IPS-11a (cell line): ENCODE data around the gene SERPINA1.

ENCODE experiments used
- H3K4me3 ChIP-seq: one replicate; pipeline ENCODE4 v1.5.1; 2013; ENCODE audit warnings: low read depth, low read length, control low read depth

The SERPINA1 gene

DNA sequence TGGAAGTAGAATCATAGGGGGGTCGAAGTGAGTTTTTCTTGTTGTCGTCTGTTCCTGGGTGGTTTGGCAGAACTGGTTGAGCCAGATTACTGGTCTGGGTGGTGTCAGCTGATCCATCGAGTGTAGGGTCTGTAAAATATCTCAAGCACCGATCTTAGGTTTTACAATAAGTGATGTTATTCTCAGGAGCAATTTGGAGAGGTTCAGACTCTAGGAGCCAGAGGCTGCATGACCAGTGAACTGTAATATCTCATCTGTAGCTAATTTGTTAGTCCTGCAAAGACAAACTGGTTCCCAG lies 9.7 kb upstream of the SERPINA1 start:
- H3K4me3 ChIP-seq: no peak overlapping the region

DNA sequence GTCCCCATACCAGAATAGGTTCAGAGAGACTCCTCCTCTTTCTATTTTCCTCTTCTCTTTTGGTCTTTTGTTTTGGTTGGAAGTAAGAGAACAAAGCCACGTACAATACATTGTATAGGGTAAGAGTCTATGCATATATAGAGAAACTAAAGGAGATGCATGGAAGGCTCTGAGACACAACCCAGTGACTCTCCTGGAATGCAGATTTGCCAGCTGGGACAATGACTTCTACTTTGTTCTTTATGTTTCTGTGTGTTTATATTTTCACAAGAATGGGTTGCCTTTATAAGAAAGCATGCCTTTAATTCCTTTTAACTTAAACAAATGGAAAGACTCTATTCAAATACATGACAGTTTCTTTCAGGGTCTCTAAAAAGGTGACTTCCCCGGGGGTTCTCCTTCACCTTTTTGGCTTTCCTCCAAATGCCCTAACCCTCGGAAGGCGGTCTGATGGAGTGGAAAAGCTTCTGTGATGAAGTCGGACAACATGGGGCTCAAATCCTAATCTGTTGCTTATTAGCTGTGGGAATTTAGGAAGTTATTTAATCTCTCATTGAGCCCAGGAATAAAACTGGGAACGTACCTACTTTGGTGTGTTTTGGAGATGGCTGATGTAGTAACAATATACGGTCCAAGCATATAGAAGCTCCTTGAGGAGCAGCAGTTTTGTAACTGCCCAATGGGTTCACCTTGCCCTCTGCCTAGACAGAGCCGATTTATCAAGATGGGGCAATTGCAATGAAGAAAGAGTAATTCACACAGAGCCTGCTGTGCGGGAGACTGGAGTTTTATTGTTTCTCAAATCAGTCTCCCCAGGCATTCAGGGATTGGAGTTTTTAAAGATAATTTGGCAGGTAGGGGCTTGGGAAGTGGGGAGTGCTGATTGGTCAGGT lies 9.1 kb upstream of the SERPINA1 start:
- no peak overlapping the region for H3K4me3 ChIP-seq

- H3K4me3 ChIP-seq: no peak overlapping the region
Measured at GRCh38 chr14:94396628-94397225, 8.3 kb upstream of the SERPINA1 start.

GRCh38 chr14:94395888-94396574 lies 7.6 kb upstream of the SERPINA1 start:
- no peak overlapping the region for H3K4me3 ChIP-seq

DNA sequence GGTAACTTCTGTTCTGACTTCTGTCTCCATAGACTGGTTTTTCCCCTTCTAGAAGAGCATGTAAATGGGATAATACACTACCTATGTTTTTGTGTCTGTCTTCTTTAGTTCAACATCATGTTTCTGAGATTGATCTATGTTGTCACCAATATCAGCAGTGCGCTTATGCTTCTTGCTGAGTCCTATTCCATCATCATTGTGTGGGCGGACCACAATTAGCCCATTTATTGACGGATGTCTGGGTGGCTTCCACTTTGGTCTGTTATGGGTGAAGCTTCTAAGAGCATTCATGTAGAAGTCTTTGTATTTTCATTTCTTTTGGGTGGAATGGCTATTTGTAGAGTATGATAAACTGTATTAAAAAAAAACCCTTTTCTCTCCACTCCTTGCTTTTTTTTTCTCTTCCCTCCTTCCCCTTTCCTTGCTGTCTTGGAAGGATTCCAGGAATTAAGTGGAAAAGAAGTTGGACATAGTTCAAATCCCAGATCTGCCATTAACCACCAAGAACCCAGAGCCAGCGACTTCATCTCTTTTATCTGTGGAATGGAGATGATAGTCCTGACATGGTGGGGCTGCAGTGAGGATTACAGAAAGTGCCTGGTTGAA lies 7.0 kb upstream of the SERPINA1 start:
- H3K4me3 ChIP-seq: no peak overlapping the region

DNA sequence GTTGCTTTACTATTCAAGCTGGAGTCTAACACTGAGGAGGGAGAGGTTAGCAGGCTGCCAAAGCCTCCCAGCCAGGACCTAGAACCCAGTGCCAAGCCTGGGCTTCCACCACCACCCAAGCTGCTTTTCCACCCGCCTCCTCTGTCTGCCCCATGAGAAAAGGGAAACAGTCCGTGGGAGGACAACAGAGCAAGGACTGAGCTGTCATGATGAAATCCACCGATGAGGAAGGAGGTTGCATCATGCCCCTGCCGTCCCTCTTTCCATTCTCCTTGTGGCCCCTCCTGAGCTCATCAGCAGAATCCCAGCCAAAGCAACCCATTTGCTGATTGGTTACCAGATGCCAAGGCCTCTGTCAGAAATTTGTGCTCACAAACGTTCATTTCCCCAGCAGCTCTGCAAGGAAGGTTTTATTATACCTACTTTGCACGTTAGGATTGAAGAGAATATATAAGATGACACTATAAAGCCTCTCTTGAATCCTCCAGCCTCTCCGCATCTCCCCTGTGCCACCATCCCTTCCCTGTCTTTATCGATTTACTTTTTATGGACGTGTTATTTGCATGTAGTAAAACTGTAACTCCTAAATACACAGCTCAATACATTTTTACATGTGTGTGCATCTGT lies 6.3 kb upstream of the SERPINA1 start:
- no peak overlapping the region for H3K4me3 ChIP-seq

DNA sequence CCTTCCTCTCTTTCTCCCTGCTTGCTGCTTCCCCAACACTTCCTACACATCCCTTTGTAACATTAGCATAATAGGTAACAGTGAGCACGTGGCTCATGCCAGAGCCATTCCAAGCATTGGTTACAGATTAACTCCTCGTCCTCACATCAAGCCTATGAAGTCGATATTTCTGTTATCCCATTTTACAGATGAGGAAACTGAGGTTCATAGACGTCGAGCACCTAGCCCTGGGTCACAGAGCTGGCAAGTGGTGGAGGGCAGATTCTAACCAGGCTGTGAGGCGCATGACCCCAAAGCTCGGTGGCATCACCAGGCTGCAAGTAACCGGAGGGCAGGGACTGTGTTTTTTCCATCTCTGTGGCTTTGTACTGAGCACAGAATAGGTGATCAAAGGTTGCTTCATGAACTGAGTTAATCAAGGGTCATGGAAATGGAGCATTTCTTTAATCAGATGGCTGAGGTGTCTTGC lies 5.7 kb upstream of the SERPINA1 start:
- no peak overlapping the region for H3K4me3 ChIP-seq

DNA sequence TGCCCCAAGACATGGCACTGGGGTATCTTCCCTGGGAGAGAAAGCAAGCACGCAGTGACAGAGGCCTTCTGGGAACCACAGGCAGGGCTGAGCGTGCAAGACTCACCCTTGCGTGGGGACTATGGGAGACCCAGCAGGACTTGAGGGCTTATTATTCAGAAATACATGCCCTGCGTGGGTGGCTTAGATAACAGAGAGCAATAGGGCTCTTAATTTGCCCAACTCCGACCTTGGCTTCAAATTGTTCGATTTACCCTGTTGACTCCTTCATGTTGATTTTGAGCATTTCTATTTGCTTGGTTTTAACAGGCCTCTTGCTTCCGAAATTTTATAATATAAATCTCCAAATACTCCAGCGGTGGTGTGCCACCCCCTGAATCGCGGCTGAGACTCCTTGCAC lies 5.1 kb upstream of the SERPINA1 start:
- H3K4me3 ChIP-seq: no peak overlapping the region

GRCh38 chr14:94392510-94392935 lies 4.1 kb upstream of the SERPINA1 start:
- no peak overlapping the region for H3K4me3 ChIP-seq

DNA sequence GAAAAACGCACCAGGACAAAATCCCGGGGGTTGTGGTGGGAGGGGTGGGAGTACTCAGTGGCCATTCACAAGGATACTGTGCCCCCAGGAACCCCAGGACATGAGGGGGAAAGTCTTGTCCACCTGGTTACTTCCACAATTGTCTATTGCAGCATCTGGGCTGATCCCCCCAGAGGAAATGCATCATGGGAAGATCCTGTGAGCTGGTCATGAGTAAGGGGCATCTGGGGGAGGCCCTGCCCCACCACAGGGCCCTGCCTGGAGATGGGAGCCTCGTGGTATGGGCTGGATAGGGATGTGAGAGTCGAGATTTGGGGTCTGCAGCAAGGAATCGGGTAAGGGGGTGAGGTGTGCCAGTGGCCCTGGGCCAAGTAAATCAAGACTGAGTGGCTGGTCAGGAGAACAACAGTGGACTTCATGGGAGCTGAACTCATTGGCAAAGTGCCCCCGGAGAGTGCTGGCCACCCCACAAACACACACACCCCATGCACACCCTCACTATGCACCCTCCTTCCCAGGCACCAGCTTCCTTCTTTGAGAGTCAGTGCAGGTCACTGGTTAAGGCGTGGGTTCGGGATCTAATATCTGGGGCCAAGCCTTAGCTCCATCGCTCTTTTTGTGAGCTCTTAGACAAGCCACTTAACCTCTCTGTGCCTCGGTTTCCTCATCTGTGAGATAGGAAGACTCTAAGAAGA lies 3.0 kb upstream of the SERPINA1 start:
- H3K4me3 ChIP-seq: no peak overlapping the region

GRCh38 chr14:94390372-94391086 lies 2.1 kb upstream of the SERPINA1 start:
- H3K4me3 ChIP-seq: no peak overlapping the region

- no peak overlapping the region for H3K4me3 ChIP-seq
Measured at GRCh38 chr14:94389731-94390371, 1.4 kb upstream of the SERPINA1 start.

DNA sequence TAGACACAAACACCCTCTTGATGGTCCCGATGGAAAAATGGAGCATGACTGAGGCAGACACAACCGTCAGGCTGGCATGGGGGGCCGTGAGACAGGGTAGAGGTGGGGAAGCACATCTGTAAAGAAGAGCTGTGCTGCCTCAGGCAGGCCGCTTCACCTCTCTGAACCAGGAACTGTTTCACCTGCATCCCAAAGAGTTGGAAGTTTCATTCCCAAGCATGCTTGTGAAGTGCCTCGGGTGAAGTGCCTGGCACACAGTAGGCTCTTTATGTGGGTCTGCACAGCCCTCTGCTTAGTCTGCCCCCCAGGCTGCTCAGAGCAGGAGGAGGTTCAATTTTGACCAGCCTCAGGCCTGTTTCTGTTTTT lies 685 bp upstream of the SERPINA1 start:
- no peak overlapping the region for H3K4me3 ChIP-seq

DNA sequence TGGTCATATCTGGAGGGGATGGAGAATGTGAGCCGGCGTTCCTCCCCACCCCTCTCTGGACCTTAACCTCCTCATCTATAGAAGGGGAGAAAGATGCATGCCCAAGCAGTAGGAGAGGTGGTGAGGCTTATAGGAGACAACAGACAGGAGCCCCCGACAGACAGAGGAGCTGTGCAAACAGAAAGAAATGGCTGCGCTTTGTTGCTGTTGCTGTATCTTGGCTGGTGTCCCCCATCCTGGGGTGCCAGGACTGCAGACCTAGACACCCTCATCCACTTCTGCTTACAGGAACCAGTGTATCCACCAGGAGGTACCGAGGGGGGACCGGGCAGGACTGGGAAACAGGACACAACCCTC lies 397 bp downstream of the SERPINA1 start:
- H3K4me3 ChIP-seq: no peak overlapping the region

DNA sequence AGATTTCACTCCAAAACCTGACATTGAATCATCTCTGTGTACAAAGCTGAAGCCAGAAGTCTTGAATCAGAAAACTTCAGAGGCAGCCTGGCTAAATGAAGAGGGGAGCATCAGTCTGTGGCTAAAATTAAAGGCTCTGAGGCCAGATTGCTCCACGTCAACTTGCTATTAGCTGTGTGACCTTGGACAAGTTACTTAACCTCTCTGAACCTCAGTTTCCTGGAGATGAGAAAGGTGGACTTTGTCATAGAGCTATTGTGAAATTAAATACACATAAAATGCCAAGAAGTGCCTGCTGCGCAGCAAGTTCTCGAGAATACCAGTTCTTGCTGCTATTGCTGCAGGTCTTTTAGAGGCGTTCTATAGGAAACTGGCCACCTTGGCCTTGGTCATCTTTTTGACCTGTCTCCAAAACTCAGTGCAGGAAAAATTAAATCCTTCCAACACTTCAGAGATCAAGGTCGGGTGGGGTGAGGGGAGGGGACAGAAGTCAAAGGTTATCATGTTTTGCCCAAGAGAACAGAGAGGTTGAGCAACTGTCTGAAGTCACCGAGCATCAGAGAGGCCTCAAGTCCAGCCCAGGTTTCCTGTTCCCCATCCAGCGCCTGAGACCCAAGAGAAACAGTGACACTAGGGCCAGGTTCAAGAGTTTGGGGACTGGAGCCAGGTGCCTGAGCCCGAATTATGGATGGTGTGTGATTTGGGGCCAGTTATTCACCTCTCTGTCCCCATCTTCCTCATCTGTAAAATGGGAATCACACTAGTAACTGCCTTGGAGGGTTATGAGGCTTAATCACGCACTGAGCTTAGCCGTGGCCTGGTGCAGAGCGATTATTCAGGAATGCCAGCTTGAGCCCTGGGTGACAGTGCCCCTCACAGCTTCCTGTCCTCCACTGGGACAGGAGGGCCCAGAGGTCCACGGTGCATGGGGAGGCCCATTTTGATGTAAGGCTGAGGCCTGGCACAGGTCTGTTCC lies 1.1 kb downstream of the SERPINA1 start:
- H3K4me3 ChIP-seq: no peak overlapping the region

DNA sequence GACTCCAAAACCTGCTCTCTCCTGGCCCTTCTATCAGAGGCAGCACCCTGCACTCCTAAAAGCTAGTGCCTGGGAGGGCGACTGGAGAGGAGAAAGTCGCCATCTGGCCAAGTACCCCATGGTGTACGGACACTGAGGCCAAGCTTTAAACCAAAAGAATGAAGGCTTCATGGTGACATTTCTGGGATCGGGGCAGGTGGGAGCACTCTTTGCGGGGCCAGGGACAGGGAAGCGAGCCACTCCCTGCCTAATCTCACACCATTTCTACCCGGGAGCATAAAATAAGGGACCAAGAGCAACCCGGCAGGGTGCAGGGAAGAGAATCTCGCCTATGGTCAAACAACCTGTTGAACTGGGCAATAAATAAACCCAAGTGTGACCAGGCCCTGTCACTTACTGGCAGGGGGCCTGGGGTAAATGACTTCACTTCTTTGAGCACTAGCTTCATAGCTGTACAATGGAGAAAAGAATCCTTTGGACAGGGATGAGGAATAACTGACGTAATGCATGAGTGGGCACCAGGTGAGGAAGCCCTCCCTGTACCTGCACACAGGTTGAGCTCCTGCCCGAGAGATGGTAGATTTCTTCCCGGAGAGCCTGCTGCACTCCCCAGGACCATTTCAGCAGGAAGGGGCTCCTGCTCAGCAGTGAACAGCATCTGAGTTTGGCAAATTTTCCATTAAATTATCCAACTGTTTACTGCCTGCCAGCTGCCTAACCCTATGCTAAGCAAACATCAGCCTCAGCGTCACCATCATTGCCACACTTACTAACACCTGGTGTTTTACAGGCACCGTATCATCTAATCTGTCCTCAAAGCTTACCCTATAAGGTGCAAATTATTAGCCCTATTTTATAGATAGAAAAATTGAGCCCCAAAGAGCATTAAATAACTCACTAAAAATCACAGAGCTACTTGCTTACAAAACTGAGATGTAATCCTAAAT lies 2.0 kb downstream of the SERPINA1 start:
- no peak overlapping the region for H3K4me3 ChIP-seq

GRCh38 chr14:94385553-94386057 lies 2.8 kb downstream of the SERPINA1 start:
- H3K4me3 ChIP-seq: no peak overlapping the region
